K562 (cell line): Measurements from ENCODE around the gene SRF. TPM values are rescaled to one million over a fixed set of nuclear protein-coding genes. Genes with fewer than 3 reads are reported as not detected.

Experiments used
- BRD4 ChIP-seq: fragments of 200-600 bp; sonication (generic); IDR thresholded peaks from 2 replicates; pipeline ENCODE4 v1.6.1; 2017; ENCODE audit warnings: inconsistent platforms
- CHD4 ChIP-seq: fragments of 200-600 bp; sonication (generic); IDR thresholded peaks from 3 replicates; pipeline ENCODE4 v1.6.1; 2012; ENCODE audit warnings: low read depth, mild to moderate bottlenecking, mixed read lengths, low read length, inconsistent platforms; ENCODE audit not compliant: insufficient read depth, insufficient replicate concordance, poor library complexity, severe bottlenecking
- CREM ChIP-seq: IDR thresholded peaks from 2 replicates; pipeline ENCODE4 v1.6.1; 2014; ENCODE audit warnings: antibody characterized with exemption, low read depth
- CTBP1 ChIP-seq: fragments of 450-650 bp; IDR thresholded peaks from 2 replicates; pipeline ENCODE4 v1.6.1; 2016; ENCODE audit warnings: borderline replicate concordance
- FOXP1 ChIP-seq: sonication (generic); formaldehyde crosslinking; IDR thresholded peaks from 2 replicates; pipeline ENCODE4 v1.8.0; 2022; ENCODE audit warnings: mild to moderate bottlenecking, missing genetic modification reagents
- GABPA ChIP-seq: fragments of 200-800 bp; sonication (Bioruptor generic); conservative IDR thresholded peaks from 2 replicates; pipeline ENCODE4 v1.6.1; 2016; ENCODE audit warnings: low read depth, missing genetic modification characterization, missing compliant biosample characterization
- HDAC1 ChIP-seq, 2 experiments: fragments of 450-650 bp; IDR thresholded peaks; 2 replicates each; pipeline ENCODE4 v1.6.1; 2016 to 2017; ENCODE audit warnings: inconsistent platforms in 1 of 2, mild to moderate bottlenecking in 1 of 2, moderate library complexity in 1 of 2
- HDAC2 ChIP-seq: fragments of 450-650 bp; IDR thresholded peaks from 2 replicates; pipeline ENCODE4 v1.6.1; 2016; ENCODE audit warnings: mild to moderate bottlenecking
- HDGF ChIP-seq: fragments of 450-650 bp; IDR thresholded peaks from 2 replicates; pipeline ENCODE4 v1.6.1; 2016
- KAT7 ChIP-seq: sonication (generic); formaldehyde crosslinking; IDR thresholded peaks from 2 replicates; pipeline ENCODE4 v1.8.0; 2022; ENCODE audit warnings: missing genetic modification reagents, mild to moderate bottlenecking, borderline replicate concordance
- MAFG ChIP-seq: fragments of 450-650 bp; conservative IDR thresholded peaks from 2 replicates; pipeline ENCODE4 v1.6.1; 2016; ENCODE audit warnings: missing genetic modification characterization, missing compliant biosample characterization
- MLLT1 ChIP-seq, 2 experiments: fragments of 450-650 bp; IDR thresholded peaks; 2 replicates each; pipeline ENCODE4 v1.6.1; 2016
- NCOR1 ChIP-seq: fragments of 450-650 bp; IDR thresholded peaks from 2 replicates; pipeline ENCODE4 v1.6.1; 2016; ENCODE audit warnings: mild to moderate bottlenecking, moderate library complexity
- NR2C1 ChIP-seq, 2 experiments: fragments of 450-650 bp; IDR thresholded peaks; 2 replicates each; pipeline ENCODE4 v1.6.1; 2017; ENCODE audit warnings: mild to moderate bottlenecking in 2 of 2, antibody characterized with exemption in 1 of 2, inconsistent platforms in 1 of 2, missing compliant biosample characterization in 1 of 2, missing genetic modification characterization in 1 of 2
- SIN3A ChIP-seq, 2 experiments: fragments of 150-350 bp in 1 of 2; IDR thresholded peaks; 2 replicates each; pipeline ENCODE4 v1.6.1; 2011 to 2016; ENCODE audit warnings: borderline replicate concordance in 2 of 2, low read depth in 2 of 2, low read length in 2 of 2, mild to moderate bottlenecking in 2 of 2, moderate library complexity in 2 of 2; ENCODE audit not compliant: control insufficient read depth in 1 of 2
- SP1 ChIP-seq: sonication (generic); formaldehyde crosslinking; IDR thresholded peaks from 2 replicates; pipeline ENCODE4 v1.8.1; 2022; ENCODE audit warnings: mild to moderate bottlenecking, missing genetic modification reagents
- SPI1 ChIP-seq: IDR thresholded peaks from 2 replicates; pipeline ENCODE4 v1.6.1; 2011; ENCODE audit warnings: low read depth, low read length, control low read depth, borderline replicate concordance
- TAF15 ChIP-seq: fragments of 200-400 bp; formaldehyde crosslinking; IDR thresholded peaks from 2 replicates; pipeline ENCODE4 v1.6.1; 2017; ENCODE audit warnings: mild to moderate bottlenecking, low read depth, low read length, moderate library complexity
- TEAD4 ChIP-seq, 2 experiments: sonication (generic) in 1 of 2; formaldehyde crosslinking in 1 of 2; IDR thresholded peaks; 2 replicates each; pipeline versions ENCODE4 v1.6.1 to v1.8.0; 2012 to 2022; ENCODE audit warnings: borderline replicate concordance in 1 of 2, inconsistent platforms in 1 of 2, low read length in 1 of 2, mild to moderate bottlenecking in 1 of 2, missing genetic modification reagents in 1 of 2
- ZBTB1 ChIP-seq: sonication (generic); formaldehyde crosslinking; IDR thresholded peaks from 2 replicates; pipeline ENCODE4 v1.8.1; 2023; ENCODE audit warnings: missing genetic modification reagents, low read depth, mild to moderate bottlenecking, borderline replicate concordance
- polyA plus RNA-seq, 8 experiments: library from polyadenylated mRNA; depleted of rRNA in 4 of 8; stranded (reverse) in 5 of 8; unstranded in 3 of 8; fragments of >200 nt; fragmentation: Nextera tagmentation in 2 of 8; fragmentation: Illumina TruSeq in 1 of 8; extraction: Ambion mirVana in 2 of 8; extraction: Trizol in 1 of 8; gene quantifications; 2 replicates each; pipeline versions ENCODE4 v1.2.1 to v1.2.3, GENCODE V29; 2011 to 2014; ENCODE audit warnings: inconsistent platforms in 1 of 8, missing spikeins in 1 of 8
- total RNA-seq, 7 experiments: library from RNA; depleted of rRNA in 6 of 7; stranded (reverse); fragments of >200 nt in 6 of 7; fragmentation: Illumina TruSeq in 2 of 7; extraction: Trizol in 2 of 7; gene quantifications; 2 replicates each; pipeline versions ENCODE4 v1.2.1 to v1.2.3, GENCODE V29; 2011 to 2021; ENCODE audit warnings: low replicate concordance in 1 of 7
- TF ChIP-seq, protein P1 (sequence below): fragments of 450-650 bp; IDR thresholded peaks from 2 replicates; pipeline ENCODE4 v1.7.1; 2018; ENCODE audit warnings: mild to moderate bottlenecking, low read depth; ENCODE audit not compliant: partially characterized antibody
- TF ChIP-seq, protein P2 (sequence below): sonication (generic); formaldehyde crosslinking; IDR thresholded peaks from 2 replicates; pipeline ENCODE4 v1.9.0; 2022; ENCODE audit warnings: mild to moderate bottlenecking, missing genetic modification reagents

SRF gene
- total and polyA plus RNA-seq, 9 of the 15 experiments (the other 6 are each of a cell fraction or from before 2014, with no cell fraction given) = 2.5 to 37.0 (median 24.6) TPM

- peak in 1 of 2 experiments; percentile 56; a peak in 1 of 4 replicates for TF ChIP-seq SIN3A (IDR thresholded peaks at IDR 0.05; ENCODE audit: borderline replicate concordance in 2 of 2, control insufficient read depth in 1 of 2, low read depth in 2 of 2, low read length in 2 of 2)
- TF ChIP-seq CREM = no peak
- TF ChIP-seq NCOR1 = no peak
- peak; percentile 34; the same call in 1 of the 2 replicates for TF ChIP-seq SPI1
- no peak for TF ChIP-seq CHD4
- TF ChIP-seq KAT7 = peak; percentile 6; the same call in 1 of the 2 replicates
- 0 out of 2 replicates have a peak, but pooled peaks have one; percentile 9 for TF ChIP-seq CTBP1
- TF ChIP-seq HDAC1 (IDR thresholded peaks at IDR 0.05) = peak in 1 of 2 experiments; percentile 70; a peak in 2 of 4 replicates
- TF ChIP-seq TAF15 = no peak
- TF ChIP-seq, protein P1, sequence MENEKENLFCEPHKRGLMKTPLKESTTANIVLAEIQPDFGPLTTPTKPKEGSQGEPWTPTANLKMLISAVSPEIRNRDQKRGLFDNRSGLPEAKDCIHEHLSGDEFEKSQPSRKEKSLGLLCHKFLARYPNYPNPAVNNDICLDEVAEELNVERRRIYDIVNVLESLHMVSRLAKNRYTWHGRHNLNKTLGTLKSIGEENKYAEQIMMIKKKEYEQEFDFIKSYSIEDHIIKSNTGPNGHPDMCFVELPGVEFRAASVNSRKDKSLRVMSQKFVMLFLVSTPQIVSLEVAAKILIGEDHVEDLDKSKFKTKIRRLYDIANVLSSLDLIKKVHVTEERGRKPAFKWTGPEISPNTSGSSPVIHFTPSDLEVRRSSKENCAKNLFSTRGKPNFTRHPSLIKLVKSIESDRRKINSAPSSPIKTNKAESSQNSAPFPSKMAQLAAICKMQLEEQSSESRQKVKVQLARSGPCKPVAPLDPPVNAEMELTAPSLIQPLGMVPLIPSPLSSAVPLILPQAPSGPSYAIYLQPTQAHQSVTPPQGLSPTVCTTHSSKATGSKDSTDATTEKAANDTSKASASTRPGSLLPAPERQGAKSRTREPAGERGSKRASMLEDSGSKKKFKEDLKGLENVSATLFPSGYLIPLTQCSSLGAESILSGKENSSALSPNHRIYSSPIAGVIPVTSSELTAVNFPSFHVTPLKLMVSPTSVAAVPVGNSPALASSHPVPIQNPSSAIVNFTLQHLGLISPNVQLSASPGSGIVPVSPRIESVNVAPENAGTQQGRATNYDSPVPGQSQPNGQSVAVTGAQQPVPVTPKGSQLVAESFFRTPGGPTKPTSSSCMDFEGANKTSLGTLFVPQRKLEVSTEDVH = peak; percentile 20
- TF ChIP-seq HDGF = peak; percentile 72; the same call in 1 of the 2 replicates
- no peak for TF ChIP-seq TEAD4 (IDR thresholded peaks at IDR 0.05; ENCODE audit: low read length)
- TF ChIP-seq TEAD4 (CRISPR knock-in tag; IDR thresholded peaks at IDR 0.05; ENCODE audit: borderline replicate concordance) = 0 out of 2 replicates have a peak, but pooled peaks have one; percentile 37
- 0 out of 2 replicates have a peak, but pooled peaks have one; percentile 3 for TF ChIP-seq GABPA (tag)
- TF ChIP-seq MLLT1 (IDR thresholded peaks at IDR 0.05) = 0 out of 4 replicates have a peak, but pooled peaks have one; percentile 24 to 33
- TF ChIP-seq MAFG (tag) = no peak
- TF ChIP-seq, protein P2, sequence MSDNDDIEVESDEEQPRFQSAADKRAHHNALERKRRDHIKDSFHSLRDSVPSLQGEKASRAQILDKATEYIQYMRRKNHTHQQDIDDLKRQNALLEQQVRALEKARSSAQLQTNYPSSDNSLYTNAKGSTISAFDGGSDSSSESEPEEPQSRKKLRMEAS = peak; percentile 59
- 0 out of 2 replicates have a peak, but pooled peaks have one; percentile 3 for TF ChIP-seq BRD4
- TF ChIP-seq SP1 = peak; percentile 60; the same call in 1 of the 2 replicates
- TF ChIP-seq NR2C1 (IDR thresholded peaks at IDR 0.05) = no peak
- TF ChIP-seq NR2C1 (tag; IDR thresholded peaks at IDR 0.05) = no peak
- no peak; the same call in 1 of the 2 replicates for TF ChIP-seq HDAC2
- TF ChIP-seq FOXP1 (CRISPR knock-in tag) = 0 out of 2 replicates have a peak, but pooled peaks have one; percentile 41
- TF ChIP-seq ZBTB1 (CRISPR knock-in tag) = peak; percentile 54; the same call in 1 of the 2 replicates
Measured at GRCh38 chr6:43172104-43173007, 1.3 kb downstream of the SRF start (continued).
